ENCODE measurements around the gene DYNLT1.

Gene DYNLT1

DNA sequence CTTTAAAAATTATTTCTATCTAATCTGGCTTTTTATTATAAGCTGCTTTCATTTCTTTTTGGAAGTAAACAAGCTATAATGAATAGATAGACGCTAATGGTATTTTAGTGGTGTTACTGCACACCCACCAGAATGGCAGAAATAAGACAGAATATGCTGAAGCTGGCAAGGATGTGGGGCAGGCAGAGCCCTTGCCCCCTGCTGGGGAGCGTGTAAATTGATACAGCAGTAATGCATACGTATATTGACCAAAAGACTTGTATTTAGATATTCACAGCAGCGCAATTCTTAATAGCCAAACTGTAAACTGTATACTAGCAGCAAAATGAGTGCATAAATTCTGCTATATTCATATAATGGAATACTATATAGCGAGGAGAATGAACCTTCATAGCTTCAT, 49.3 kb downstream of the DYNLT1 start:
- peak; percentile 25 to 54 for DNase-seq

DNA sequence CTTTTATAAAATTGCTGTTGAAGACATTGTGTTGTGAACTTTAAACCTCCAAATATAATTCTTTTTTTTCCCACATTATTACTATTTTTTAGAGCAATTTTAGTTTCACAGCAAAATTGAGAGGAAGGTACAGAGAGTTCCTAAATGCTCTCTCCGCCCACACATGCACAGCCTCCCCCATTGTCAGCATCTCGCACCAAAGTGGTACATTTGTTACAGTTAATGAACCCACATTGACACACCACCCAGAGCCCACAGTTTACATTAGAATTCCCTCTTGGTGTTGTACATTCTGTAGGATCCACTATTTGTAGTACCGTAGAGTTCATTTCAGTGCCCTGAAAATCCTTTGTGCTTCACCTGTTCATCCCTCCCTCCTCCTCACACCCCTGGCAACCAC, 50.9 kb downstream of the DYNLT1 start:
- DNase-seq = no peak

- DNase-seq = no peak
Observed at GRCh38 chr6:158591810-158592209, 52.7 kb downstream of the DYNLT1 start.

DNA sequence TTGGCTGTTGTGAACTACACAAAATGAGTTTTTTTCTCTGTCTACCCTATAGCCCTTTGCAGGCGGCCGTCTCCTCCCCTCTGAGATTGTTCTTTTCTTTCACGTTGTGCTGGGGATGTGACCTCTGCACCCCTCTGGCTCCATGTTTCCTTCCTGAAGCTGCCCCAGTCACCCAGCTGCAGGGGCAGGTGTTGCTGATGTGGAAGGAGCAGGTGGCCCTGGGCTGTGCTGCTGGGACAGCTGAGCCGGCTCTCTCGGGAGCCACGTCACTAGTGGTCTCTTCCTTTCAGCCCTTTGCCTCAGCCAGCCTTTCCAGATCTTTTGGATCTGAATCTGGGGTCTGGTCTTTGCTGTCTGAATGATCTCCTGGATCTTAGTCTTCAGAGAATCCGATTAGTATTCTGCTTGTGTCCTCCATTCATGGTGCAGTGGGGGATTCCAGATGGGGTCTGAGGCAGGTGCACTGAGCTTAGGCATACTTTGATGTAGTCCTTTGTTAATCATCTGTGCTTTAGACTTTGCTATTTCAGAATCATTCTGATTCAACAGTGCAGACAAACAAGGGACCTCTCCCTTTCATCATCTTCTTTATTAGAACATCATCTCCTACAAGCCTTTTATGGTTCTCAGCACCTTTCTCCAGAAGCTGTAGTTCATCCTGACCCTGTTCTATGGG, 53.3 kb downstream of the DYNLT1 start:
- no peak for DNase-seq

GRCh38 chr6:158589366-158589765, 55.2 kb downstream of the DYNLT1 start:
- DNase-seq = no peak

DNA sequence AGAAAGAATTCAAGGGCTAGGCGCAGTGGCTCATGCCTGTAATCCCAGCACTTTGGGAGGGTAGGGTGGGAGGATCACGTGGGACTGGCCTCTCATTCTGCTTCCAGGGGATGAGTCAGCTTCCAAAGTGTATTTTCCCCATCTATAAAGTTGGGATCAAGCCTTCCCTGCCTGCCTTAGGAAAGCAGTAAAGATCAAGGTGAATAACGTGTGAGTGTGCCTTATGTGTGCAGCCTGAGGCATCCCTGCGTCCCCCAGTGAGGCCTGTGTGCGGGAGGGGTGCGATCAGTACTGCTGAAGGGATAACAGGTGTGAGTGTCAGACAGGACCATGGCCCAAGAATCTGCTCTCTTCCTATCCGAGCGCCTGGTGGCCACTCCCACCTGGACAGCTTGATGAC, 57.9 kb downstream of the DYNLT1 start:
- DNase-seq = no peak

Measured in Kasumi-1 (cell line).